Measurements from ENCODE around the gene ETV6.

- TF ChIP-seq CTCF (optimal IDR thresholded peaks at IDR 0.05 in 1 of 3, IDR thresholded peaks at IDR 0.05 in 1 of 3, conservative IDR thresholded peaks at IDR 0.05 in 1 of 3; ENCODE audit: extremely low read depth in 1 of 3, insufficient read depth in 2 of 3, low read length in 3 of 3): no peak
- no peak for TF ChIP-seq EZH2 (IDR thresholded peaks at IDR 0.05; ENCODE audit: low read length)
Measured at GRCh38 chr12:11765817-11766794, 116.6 kb downstream of the ETV6 start.
